H1 (cell line): ENCODE results near the gene SMIM23. TPM values are rescaled to one million over a fixed set of nuclear protein-coding genes. Genes with fewer than 3 reads are reported as not detected.

Source experiments
- CTCF ChIA-PET: fragments of 300-600 bp; sonication (Branson Sonifier 250); formaldehyde crosslinking; loops from one replicate; lab custom pipeline; 2021; ENCODE audit not compliant: partially characterized antibody; lab: Charles Lee
- POLR2A ChIA-PET: fragments of 300-600 bp; sonication (Branson Sonifier 250); formaldehyde crosslinking; loops from one replicate; lab custom pipeline; 2021; ENCODE audit warnings: inconsistent platforms; ENCODE audit not compliant: partially characterized antibody; lab: Charles Lee
- DNase-seq, 2 experiments: peaks; one replicate each; pipeline versions ENCODE4 v3.0.0 to v3.0.0-alpha.2; 2010 to 2022; ENCODE audit warnings: low spot score in 2 of 2, low read depth in 1 of 2, mixed read lengths in 1 of 2
- FAIRE-seq: peaks from 2 replicates; lab custom pipeline; 2011; peaks lifted over from hg19 to GRCh38; lab: Jason Lieb, UNC
- H2AFZ ChIP-seq: 2 replicates; pipeline ENCODE4 v1.8.1; 2012; ENCODE audit warnings: low read length, inconsistent platforms
- H2AK5ac ChIP-seq: 2 replicates; pipeline ENCODE4 v1.6.1; 2013; ENCODE audit warnings: low read depth, low read length
- H2BK120ac ChIP-seq: replicated peaks from 2 replicates; pipeline ENCODE3; 2013; ENCODE audit warnings: low read depth, low read length, inconsistent platforms
- H2BK12ac ChIP-seq: 2 replicates; pipeline ENCODE4 v1.6.1; 2013; ENCODE audit warnings: low read depth, low read length
- H2BK15ac ChIP-seq: 2 replicates; pipeline ENCODE4 v1.6.1; 2013; ENCODE audit warnings: low read length
- H2BK20ac ChIP-seq: 2 replicates; pipeline ENCODE4 v1.6.1; 2013; ENCODE audit warnings: low read length
- H2BK5ac ChIP-seq: 2 replicates; pipeline ENCODE4 v1.6.1; 2013; ENCODE audit warnings: low read depth, low read length
- H3K14ac ChIP-seq: 2 replicates; pipeline ENCODE4 v1.6.1; 2013; ENCODE audit warnings: inconsistent platforms; ENCODE audit not compliant: insufficient read length
- H3K18ac ChIP-seq: 2 replicates; pipeline ENCODE4 v1.6.1; 2013; ENCODE audit warnings: low read length; ENCODE audit errors: extremely low read depth
- H3K23ac ChIP-seq: 2 replicates; pipeline ENCODE4 v1.6.1; 2013; ENCODE audit warnings: inconsistent platforms; ENCODE audit not compliant: insufficient read length
- H3K23me2 ChIP-seq: 2 replicates; pipeline ENCODE4 v1.6.1; 2013; ENCODE audit warnings: low read depth, low read length
- H3K27ac ChIP-seq: 2 replicates; pipeline ENCODE4 v1.6.1; 2011; ENCODE audit warnings: low read depth, low read length, inconsistent platforms
- H3K27me3 ChIP-seq, 4 experiments: replicated peaks in 1 of 4; 1 replicate in 1 of 4; 2 replicates in 3 of 4; pipeline versions ENCODE4 v1.6.1 to v1.8.1; 2011 to 2013; ENCODE audit warnings: low read length in 3 of 4, mild to moderate bottlenecking in 3 of 4, inconsistent platforms in 2 of 4, mixed read lengths in 2 of 4, moderate library complexity in 1 of 4; ENCODE audit not compliant: control insufficient read depth in 3 of 4, insufficient read depth in 3 of 4; ENCODE audit errors: extremely low read depth in 1 of 4
- H3K36me3 ChIP-seq, 4 experiments: 2 replicates each; pipeline versions ENCODE4 v1.6.1 to v1.8.1; 2011 to 2013; ENCODE audit warnings: mild to moderate bottlenecking in 4 of 4, low read length in 3 of 4, moderate library complexity in 2 of 4, control low read depth in 1 of 4, inconsistent platforms in 1 of 4; ENCODE audit not compliant: insufficient read depth in 4 of 4, control insufficient read depth in 2 of 4
- H3K4ac ChIP-seq: replicated peaks from 2 replicates; pipeline ENCODE3; 2013; ENCODE audit warnings: low read length, low read depth, mixed read lengths, inconsistent platforms; ENCODE audit not compliant: insufficient read length
- H3K4me1 ChIP-seq, 4 experiments: replicated peaks in 1 of 4; 1 replicate in 1 of 4; 2 replicates in 3 of 4; pipeline versions ENCODE4 v1.6.1 to v1.8.1; 2011 to 2013; ENCODE audit warnings: low read length in 3 of 4, inconsistent platforms in 2 of 4, mixed read lengths in 1 of 4; ENCODE audit not compliant: insufficient read depth in 4 of 4, control insufficient read depth in 3 of 4
- H3K4me2 ChIP-seq, 2 experiments: 2 replicates each; pipeline versions ENCODE4 v1.6.1 to v1.8.1; 2011 to 2013; ENCODE audit warnings: low read depth in 2 of 2, low read length in 2 of 2, control low read depth in 1 of 2, inconsistent platforms in 1 of 2, mild to moderate bottlenecking in 1 of 2; ENCODE audit not compliant: insufficient read depth in 1 of 2
- H3K4me3 ChIP-seq, 4 experiments: fragments of 200-600, 300-600 bp in 1 of 4; sonication (generic), shearing (Covaris generic), sonication (Bioruptor Twin) in 1 of 4; 2 replicates each; pipeline versions ENCODE4 v1.5.1 to v1.8.1; 2011 to 2016; ENCODE audit warnings: low read length in 4 of 4, low read depth in 3 of 4, control low read depth in 2 of 4, inconsistent platforms in 2 of 4, mild to moderate bottlenecking in 2 of 4, mixed read lengths in 1 of 4, moderate library complexity in 1 of 4; ENCODE audit not compliant: insufficient read depth in 2 of 4; ENCODE audit errors: extremely low read depth in 1 of 4
- H3K56ac ChIP-seq: replicated peaks from 2 replicates; pipeline ENCODE3; 2013; ENCODE audit warnings: low read depth, mild to moderate bottlenecking, mixed read lengths, low read length, inconsistent platforms; ENCODE audit not compliant: insufficient read length
- H3K79me1 ChIP-seq: 2 replicates; pipeline ENCODE4 v1.6.1; 2013; ENCODE audit warnings: low read depth, low read length, control low read depth
- H3K79me2 ChIP-seq, 2 experiments: 2 replicates each; pipeline versions ENCODE4 v1.6.1 to v1.8.1; 2012 to 2013; ENCODE audit warnings: low read length in 2 of 2, mild to moderate bottlenecking in 2 of 2, inconsistent platforms in 1 of 2; ENCODE audit not compliant: insufficient read depth in 2 of 2, control insufficient read depth in 1 of 2
- H3K9ac ChIP-seq, 4 experiments: replicated peaks in 1 of 4; 1 replicate in 1 of 4; 2 replicates in 3 of 4; pipeline versions ENCODE4 v1.6.1 to v1.8.1; 2011 to 2013; ENCODE audit warnings: low read depth in 3 of 4, low read length in 3 of 4, control low read depth in 2 of 4, mild to moderate bottlenecking in 2 of 4, moderate library complexity in 2 of 4, inconsistent platforms in 1 of 4; ENCODE audit errors: extremely low read depth in 1 of 4
- H3K9me3 ChIP-seq, 2 experiments: 2 replicates each; pipeline versions ENCODE4 v1.6.1 to v1.8.1; 2012 to 2013; ENCODE audit warnings: mild to moderate bottlenecking in 2 of 2, moderate library complexity in 2 of 2, control low read depth in 1 of 2, inconsistent platforms in 1 of 2, low read depth in 1 of 2, low read length in 1 of 2, mixed read lengths in 1 of 2; ENCODE audit not compliant: insufficient read depth in 2 of 2
- H4K20me1 ChIP-seq, 2 experiments: replicated peaks in 1 of 2; 2 replicates each; pipeline versions ENCODE3 to v1.8.1; 2011 to 2013; ENCODE audit warnings: inconsistent platforms in 2 of 2, low read length in 2 of 2, mild to moderate bottlenecking in 1 of 2; ENCODE audit not compliant: insufficient read depth in 2 of 2, control insufficient read depth in 1 of 2
- H4K5ac ChIP-seq: 2 replicates; pipeline ENCODE4 v1.6.1; 2013; ENCODE audit warnings: low read length, low read depth, mixed read lengths, inconsistent platforms; ENCODE audit not compliant: insufficient read length
- H4K8ac ChIP-seq: 2 replicates; pipeline ENCODE4 v1.8.0; 2013; ENCODE audit warnings: mild to moderate bottlenecking, moderate library complexity, low read length, inconsistent platforms; ENCODE audit not compliant: insufficient read depth; ENCODE audit errors: extremely low read depth
- H4K91ac ChIP-seq: replicated peaks from 2 replicates; pipeline ENCODE3; 2013; ENCODE audit warnings: low read length, mixed read lengths, inconsistent platforms; ENCODE audit not compliant: insufficient read length
- ATF3 ChIP-seq: IDR thresholded peaks from 2 replicates; pipeline ENCODE4 v1.6.1; 2011; ENCODE audit warnings: low read depth, mild to moderate bottlenecking, low read length; ENCODE audit not compliant: insufficient read depth
- EGR1 ChIP-seq: IDR thresholded peaks from 2 replicates; pipeline ENCODE4 v1.6.1; 2011; ENCODE audit warnings: low read depth, low read length, borderline replicate concordance
- FOSL1 ChIP-seq: IDR thresholded peaks from 2 replicates; pipeline ENCODE4 v1.6.1; 2011; ENCODE audit warnings: mild to moderate bottlenecking, low read depth, low read length, moderate library complexity; ENCODE audit not compliant: insufficient read depth
- RBBP5 ChIP-seq: IDR thresholded peaks from 2 replicates; pipeline ENCODE4 v1.7.1; 2012; ENCODE audit warnings: low read depth, mild to moderate bottlenecking, inconsistent platforms, low read length, moderate library complexity, borderline replicate concordance
- RFX5 ChIP-seq: IDR thresholded peaks from 2 replicates; pipeline ENCODE4 v1.6.1; 2011; ENCODE audit warnings: low read depth, low read length, improper control_type of control experiment, borderline replicate concordance
- RNF2 ChIP-seq: fragments of 200-900, 300-1000 bp; sonication (generic); IDR thresholded peaks from 2 replicates; pipeline ENCODE4 v1.7.1; 2016; ENCODE audit warnings: borderline replicate concordance, low read depth, mild to moderate bottlenecking, antibody characterized with exemption, low read length; ENCODE audit not compliant: poor library complexity, severe bottlenecking; ENCODE audit errors: missing control alignments
- TAF7 ChIP-seq: optimal IDR thresholded peaks from 2 replicates; pipeline ENCODE3; 2011; ENCODE audit warnings: low read depth, mild to moderate bottlenecking, inconsistent platforms, low read length, moderate library complexity, borderline replicate concordance
- WGBS, 2 experiments: shearing (Covaris generic) in 1 of 2; methylation state at CpG; one replicate each; pipeline versions ENCODE4 v1.1.6 to v1.1.7; 2013 to 2015; ENCODE audit warnings: low lambda C conversion rate in 2 of 2, mixed read lengths in 2 of 2, inconsistent platforms in 1 of 2, low coverage in 1 of 2, missing lambda C conversion rate in 1 of 2; ENCODE audit not compliant: insufficient replicate concordance in 2 of 2, insufficient coverage in 1 of 2, insufficient read length in 1 of 2; ENCODE audit errors: extremely low coverage in 1 of 2, missing lambda C conversion rate in 1 of 2; 5-methylcytosine and 5-hydroxymethylcytosine counted together
- polyA plus RNA-seq, 7 experiments: library from polyadenylated mRNA; depleted of rRNA in 3 of 7; stranded (reverse) in 5 of 7; unstranded in 2 of 7; fragments of >200 nt in 5 of 7; fragments of 200-250 nt in 2 of 7; gene quantifications; 1 replicate in 5 of 7; 2 replicates in 1 of 7; 4 replicates in 1 of 7; pipeline versions ENCODE4 v1.2.1 to v1.2.3, GENCODE V29; 2011 to 2013; ENCODE audit warnings: missing spikeins in 2 of 7, mixed read lengths in 2 of 7
- total RNA-seq: library from RNA; stranded (reverse); fragmentation: NEBNext Ultra II Directional; extraction: Animal tissue kit (Norgen Biotek cat#: 25700); gene quantifications from 2 replicates; pipeline ENCODE4 v1.2.1, GENCODE V29; 2021

The SMIM23 gene
- total and polyA plus RNA-seq, 2 of the 8 experiments (the other 6 are each of a cell fraction or from before 2014, with no cell fraction given): not detected

DNA sequence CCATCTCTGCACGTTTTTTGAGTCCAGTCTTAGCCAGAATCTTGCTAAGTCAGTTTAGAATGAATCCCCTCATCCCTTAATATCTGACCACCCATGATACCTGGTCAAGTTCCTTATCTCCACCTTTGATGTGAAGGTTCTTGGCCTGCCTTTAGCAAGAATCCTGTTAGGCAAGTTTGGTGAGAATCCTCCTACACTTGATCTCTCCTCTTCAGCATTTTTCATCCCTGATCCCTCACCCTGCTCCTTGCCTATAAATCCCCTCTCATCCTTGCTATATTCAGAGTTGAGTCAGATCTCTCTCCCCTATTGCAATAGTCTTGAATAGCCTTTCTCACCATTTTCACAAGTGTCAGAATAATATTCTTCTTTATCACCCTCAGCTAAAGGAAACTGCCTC, 31.0 kb downstream of the SMIM23 start:
- POLR2A ChIA-PET: no interaction called here
- 67% methylated on average over 1 of the region's 1 CpG; no CpG with 5 or more reads in 1 of the 2 experiments for WGBS, 2 experiments
- TF ChIP-seq ATF3 (no peak), RFX5 (no peak), FOSL1 (no peak), EGR1 (no peak), RNF2 (no peak), RBBP5 (no peak), TAF7 (no peak)
- Histone ChIP-seq H3K9ac (no peak overlapping the region), H3K4me3 (no peak overlapping the region), H3K27me3 (peaks cover 0 to 3% (median 0%) of the 10 kb centered on the region in 4 experiments; a peak in 1 of 7 replicates), H3K23me2 (no peaks in the 10 kb centered on the region), H3K4me1 (no peaks in the 10 kb centered on the region), H4K8ac (no peak overlapping the region), H2BK12ac (no peak overlapping the region), H3K27ac (no peak overlapping the region), H3K9me3 (no peaks in the 10 kb centered on the region; a peak in 1 of 4 replicates), H4K5ac (no peak overlapping the region), H2AFZ (no peak overlapping the region), H3K79me2 (no peaks in the 10 kb centered on the region), H2BK5ac (no peak overlapping the region), H4K20me1 (no peaks in the 10 kb centered on the region), H2BK15ac (no peak overlapping the region), H3K4me2 (no peak overlapping the region), H3K56ac (no peak overlapping the region), H3K36me3 (no peaks in the 10 kb centered on the region), H3K23ac (no peak overlapping the region), H4K91ac (no peak overlapping the region), H2BK120ac (no peak overlapping the region), H3K18ac (no peak overlapping the region), H3K79me1 (no peaks in the 10 kb centered on the region), H2BK20ac (no peak overlapping the region), H2AK5ac (no peak overlapping the region), H3K14ac (no peak overlapping the region), H3K4ac (no peak overlapping the region)
- FAIRE-seq (no peak), DNase-seq (no peak)
- CTCF ChIA-PET: interaction anchor here (1.1 kb wide), 1 partner anchor 33 kb away, joined by 3 read pairs; no protein-coding TSS in a partner anchor
